NK-92 treated with Interleukin-12 subunit alpha and Interleukin-12 subunit beta, amount 100 ng/mL, for 24 hours (cell line): ENCODE measurements around the gene LGALS1.
"Not testable (repeated sequence)": the region's sequence is repeated elsewhere in the genome, so short reads cannot be mapped to it uniquely, and the experiment has no call there.

ENCODE experiments used
- DNase-seq: peaks from one replicate; lab custom pipeline; 2025; lab: John Stamatoyannopoulos, UW

Gene LGALS1

DNA sequence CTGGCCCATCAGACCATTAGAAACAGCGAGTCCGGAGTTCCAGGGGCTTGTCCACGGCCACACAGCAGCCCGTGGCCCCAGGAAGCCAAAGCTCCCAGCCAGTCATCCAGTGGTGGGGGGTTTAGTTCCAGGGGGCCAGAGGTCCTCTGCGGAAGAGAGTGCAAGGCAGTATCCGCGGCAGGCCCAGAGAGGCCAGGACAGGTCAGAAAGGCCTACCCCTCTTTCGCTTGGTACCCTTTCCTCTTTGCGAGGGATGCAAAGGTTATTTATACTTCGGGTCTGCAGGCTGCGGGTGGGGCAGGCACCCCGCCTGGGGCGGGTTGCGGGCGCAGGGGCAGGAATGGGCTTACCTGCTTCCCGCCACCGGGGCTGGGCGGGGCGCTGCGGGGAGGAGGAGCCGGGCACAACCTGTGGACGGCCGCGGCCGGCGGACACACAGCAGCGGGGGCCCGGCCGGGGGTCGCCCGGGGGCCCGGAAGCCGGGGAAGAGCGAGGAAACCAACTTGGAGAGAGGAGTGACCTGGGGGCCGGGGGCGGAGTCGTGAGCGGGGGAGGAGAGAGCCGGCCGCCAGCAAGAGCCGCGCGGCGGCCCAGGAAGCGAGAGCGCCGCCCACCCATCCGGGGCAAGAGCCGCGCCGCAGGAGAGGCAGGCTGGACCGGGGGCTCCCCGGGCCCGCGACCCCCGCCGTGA, 36.2 kb upstream of the LGALS1 start, which contains the start of gene SH3BP1:
SH3BP1 (plus strand) TSS at position 600 of the 691 bp plus-strand sequence. CDS start 119 bp downstream, outside the sequence.
- peak; percentile 64 for DNase-seq

- no peak for DNase-seq
Measured at GRCh38 chr22:37639771-37640590, 35.5 kb upstream of the LGALS1 start.

- DNase-seq, result no peak
Measured at GRCh38 chr22:37640591-37641560, 34.6 kb upstream of the LGALS1 start.

GRCh38 chr22:37641561-37641949, 33.9 kb upstream of the LGALS1 start:
- DNase-seq, result no peak

DNA sequence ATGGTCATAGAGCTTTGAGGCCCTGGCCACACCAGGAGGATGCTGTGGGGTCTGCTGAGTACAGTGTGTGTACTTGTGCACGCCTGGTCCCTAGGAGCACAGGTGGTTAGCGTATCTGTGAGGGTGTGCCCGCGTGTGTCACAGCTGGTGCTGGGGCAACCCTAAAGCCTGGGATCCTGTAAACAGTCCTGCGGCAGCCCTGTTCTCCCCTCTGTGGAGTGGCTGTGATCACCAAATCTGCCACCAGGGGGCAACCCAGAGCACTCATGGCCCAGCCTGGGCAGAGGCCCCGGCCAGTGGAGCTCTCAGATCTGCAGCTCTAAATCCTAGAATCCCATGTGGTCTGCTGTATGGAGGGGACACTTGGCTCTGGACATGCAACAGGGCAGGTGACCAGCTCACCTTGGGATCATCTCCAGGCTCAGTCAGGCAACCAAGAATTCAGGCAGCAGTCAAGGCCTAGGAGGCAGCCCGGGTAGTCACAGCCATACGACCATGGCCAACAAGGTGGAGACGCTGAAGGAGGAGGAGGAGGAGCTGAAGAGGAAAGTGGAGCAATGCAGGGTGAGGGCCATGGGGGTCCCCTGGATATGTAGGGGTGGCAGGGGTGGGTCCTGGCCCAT, 32.1 kb upstream of the LGALS1 start:
- DNase-seq, result peak; percentile 34

DNA sequence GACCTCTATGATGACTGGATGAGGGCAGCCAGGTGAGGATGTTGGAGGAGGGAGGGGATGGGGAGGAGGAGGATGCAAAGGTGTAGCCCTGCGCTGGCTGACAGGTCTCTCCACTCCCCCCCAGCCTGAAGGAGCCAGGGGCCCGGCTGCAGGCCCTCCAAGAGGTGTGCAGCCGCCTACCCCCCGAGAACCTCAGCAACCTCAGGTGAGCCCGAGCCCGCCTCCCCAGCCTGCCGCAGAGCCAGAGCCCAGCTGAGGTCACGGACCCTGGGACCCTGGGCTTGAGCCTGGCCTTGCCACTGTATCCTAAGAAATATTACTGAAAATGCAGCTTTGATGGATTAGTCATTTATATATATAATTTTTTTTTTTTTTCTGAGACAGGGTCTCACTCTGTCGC, 28.1 kb upstream of the LGALS1 start:
- DNase-seq, result no peak

DNA sequence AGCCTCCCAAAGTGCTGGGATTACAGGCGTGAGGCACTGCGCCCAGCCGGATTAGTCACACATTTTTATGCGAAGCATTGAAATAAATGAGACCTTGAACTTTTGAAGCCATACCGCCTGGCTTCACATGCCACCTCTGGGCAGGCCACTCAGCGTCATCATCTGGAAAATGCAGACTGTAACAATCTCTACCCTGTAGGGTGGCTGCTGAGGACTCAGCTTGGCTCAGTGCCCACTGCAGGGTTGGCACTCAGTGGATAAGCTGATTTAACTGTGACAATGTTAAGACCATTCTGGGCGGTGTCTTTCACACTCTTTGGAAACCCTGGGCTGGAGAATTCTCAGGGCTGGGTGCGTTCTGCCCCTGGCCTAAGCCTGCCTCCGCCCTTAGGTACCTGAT, 27.5 kb upstream of the LGALS1 start:
- DNase-seq, result no peak

DNA sequence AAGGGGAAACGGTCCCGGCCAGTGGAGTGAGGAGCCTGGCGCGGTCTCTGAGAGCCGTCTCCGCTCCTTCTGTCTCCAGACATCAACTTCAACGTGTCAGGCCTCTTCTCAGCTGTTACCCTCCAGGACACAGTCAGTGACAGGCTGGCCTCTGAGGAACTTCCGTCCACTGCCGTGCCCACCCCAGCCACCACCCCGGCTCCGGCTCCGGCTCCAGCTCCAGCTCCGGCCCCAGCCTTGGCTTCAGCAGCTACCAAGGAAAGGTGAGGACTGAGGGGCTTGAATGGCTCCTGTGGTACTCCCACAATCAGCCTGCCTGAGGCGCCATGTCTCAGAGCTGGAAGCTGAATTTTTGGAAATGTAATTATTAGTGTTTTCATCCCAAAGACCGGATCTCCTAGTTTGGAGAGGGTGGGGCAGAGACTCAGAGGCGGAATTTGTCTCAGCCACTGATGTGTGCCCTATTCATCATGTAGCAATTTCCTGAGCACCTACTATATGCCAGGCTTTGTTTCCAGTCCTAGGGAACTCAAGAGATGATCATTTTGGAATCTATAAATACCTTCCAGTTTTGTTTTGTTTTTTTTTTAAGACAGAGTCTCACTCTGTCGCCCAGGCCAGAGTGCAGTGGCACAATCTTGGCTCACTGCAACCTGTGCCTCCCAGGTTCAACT, 24.8 kb upstream of the LGALS1 start:
- no peak for DNase-seq

GRCh38 chr22:37654563-37655251, 20.7 kb upstream of the LGALS1 start:
- no peak for DNase-seq

- DNase-seq, result no peak
Measured at GRCh38 chr22:37655252-37655563, 20.2 kb upstream of the LGALS1 start.

DNA sequence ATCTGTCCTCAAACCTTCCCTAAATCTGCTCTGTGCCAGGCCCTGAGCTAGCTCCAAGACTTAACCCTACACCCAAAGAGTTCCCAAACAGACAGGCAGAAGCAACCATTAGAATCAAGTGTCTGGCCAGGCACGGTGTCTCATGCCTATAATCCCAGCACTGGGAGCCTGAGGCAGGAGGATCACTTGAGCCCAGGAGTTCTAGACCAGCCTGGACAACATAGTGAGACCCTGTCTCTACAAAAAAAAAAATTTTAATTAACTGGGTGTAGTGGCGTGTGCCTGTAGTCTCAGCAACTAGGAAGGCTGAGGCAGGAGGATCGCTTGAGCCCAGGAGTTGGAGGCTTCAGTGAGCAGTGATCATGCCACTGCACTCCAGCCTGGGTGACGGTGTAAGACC, 18.9 kb upstream of the LGALS1 start:
- not testable (repeated sequence) for DNase-seq

DNA sequence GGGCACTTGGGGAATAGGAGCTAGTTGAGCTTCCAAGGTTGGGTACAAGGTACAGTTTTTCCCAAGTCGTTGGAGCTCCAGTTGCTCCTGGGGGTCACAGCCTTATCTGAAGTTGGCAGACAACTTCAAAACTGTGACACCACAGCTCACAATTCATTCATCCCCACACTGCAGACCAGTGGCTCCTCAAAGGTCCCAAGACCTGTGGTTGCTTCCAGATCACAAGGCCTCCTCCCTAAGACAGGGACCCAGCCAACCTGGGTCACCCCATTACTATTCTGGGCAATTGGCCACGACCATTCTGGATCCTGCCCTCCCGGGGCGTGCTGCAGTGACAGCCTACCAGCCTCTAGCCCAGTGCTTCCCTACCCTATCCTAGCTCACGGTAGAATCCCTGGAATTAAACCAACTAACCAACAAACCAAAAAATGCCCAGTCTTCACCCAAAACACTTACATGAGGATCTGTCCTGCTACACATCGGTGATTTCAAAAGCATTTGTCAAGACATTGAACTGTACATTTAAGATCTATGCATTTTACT, 17.8 kb upstream of the LGALS1 start:
- DNase-seq, result no peak

- peak; percentile 97 for DNase-seq
Measured at GRCh38 chr22:37658133-37659065, 17.0 kb upstream of the LGALS1 start, which contains the start of gene PDXP. Gene PDXP, plus strand, starts transcription at chr22:37658723. Its CDS starts 60 bp downstream, at chr22:37658783.

GRCh38 chr22:37659066-37659896, 16.2 kb upstream of the LGALS1 start:
- no peak for DNase-seq

GRCh38 chr22:37659897-37660708, 15.3 kb upstream of the LGALS1 start:
- no peak for DNase-seq

DNA sequence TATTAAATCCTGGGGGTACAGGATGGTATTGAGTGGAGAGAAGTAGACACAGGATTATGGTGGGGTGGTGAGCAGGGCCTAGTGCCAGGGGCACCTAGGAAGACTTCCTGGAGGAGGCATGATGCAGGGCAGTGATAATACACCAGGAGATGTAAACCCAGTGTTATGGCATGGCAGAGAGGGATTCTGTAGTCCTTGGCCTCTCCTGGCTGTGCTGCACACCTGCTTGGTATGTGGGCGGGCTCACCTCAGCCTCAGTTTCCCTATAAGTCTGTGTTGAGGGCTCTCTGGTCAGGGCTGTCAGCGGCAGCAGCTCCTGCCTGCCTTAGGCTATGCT, 14.8 kb upstream of the LGALS1 start:
- no peak for DNase-seq

DNA sequence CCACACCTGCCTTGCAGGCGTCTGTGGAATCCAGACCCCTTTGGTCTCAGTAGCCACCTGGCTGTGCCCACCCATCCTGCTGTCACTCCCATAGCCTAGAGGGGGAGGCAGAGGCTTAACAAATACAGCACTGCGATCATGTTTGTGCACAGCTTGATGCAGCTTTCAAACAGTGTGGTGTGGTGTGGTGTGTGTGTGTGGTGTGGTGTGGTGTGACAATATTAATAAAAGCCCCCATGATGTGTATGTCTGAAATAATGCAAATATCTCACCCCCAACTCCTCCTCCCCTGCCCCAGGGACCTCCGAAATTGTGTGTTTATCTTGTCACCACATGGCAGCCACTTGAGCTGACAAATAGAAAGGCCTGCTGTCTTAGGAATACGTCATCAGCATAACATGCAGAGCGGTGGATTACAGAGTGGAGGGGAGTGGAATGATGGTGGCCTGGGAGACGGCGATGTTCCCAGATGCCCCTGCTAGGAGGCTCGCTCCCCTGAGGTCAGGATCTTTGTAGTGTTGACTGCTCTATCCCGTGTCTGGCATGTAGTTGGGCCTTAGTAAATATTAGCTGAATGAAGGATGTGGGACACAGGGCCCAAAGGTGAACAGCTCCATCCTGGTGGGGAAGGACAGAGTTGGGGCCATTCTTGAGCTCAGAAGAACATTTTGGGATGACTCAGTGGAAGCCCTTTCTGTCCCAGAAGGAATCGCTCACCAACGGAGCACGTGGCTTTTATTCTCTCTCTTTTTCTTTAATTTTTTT, 14.1 kb upstream of the LGALS1 start:
- DNase-seq, result no peak
